PFSK-1 (cell line): ENCODE results near the gene SDK1.

Source experiments
- FOXP2 ChIP-seq: optimal IDR thresholded peaks from 2 replicates; pipeline ENCODE3; 2011; ENCODE audit warnings: borderline replicate concordance, control low read depth, inconsistent platforms; ENCODE audit not compliant: insufficient read depth; ENCODE audit errors: extremely low read length, extremely low read depth
- POLR2AphosphoS5 ChIP-seq: IDR thresholded peaks from 2 replicates; pipeline ENCODE4 v1.6.1; 2012; ENCODE audit warnings: low read depth, mild to moderate bottlenecking, control low read depth, low read length, moderate library complexity
- SIN3A ChIP-seq: IDR thresholded peaks from 2 replicates; pipeline ENCODE4 v1.6.1; 2012; ENCODE audit warnings: mild to moderate bottlenecking, low read length, moderate library complexity, borderline replicate concordance; ENCODE audit not compliant: insufficient read depth
- TAF1 ChIP-seq: IDR thresholded peaks from 2 replicates; pipeline ENCODE4 v1.6.1; 2012; ENCODE audit warnings: low read length, control low read depth, borderline replicate concordance; ENCODE audit not compliant: insufficient read depth
- TF ChIP-seq, protein P1 (sequence below), 2 experiments: IDR thresholded peaks; 2 replicates each; pipeline versions ENCODE4 v1.6.1 to v1.8.0; 2011 to 2012; ENCODE audit warnings: low read depth in 2 of 2, low read length in 2 of 2, control low read depth in 1 of 2, inconsistent platforms in 1 of 2, mild to moderate bottlenecking in 1 of 2, moderate library complexity in 1 of 2; ENCODE audit not compliant: insufficient read depth in 1 of 2

SDK1 gene

DNA sequence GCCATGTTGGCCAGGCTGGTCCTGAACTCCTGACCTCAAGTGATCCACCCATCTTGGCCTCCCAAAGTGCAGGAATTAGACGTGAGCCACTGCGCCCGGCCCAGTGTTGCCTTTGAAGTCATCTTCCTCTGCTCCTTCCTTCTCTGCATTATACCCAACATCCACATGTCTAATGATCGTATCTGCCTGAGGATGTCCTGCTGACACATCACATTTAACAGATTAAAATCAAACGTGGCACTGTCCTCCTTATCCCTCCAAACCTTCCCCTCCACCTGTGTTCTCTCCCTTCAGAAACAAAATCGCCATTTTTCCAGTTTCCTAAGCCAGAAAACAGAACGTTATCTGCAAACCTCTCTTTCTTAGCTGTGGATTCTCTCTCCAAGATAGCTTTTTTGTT, 8.4 kb upstream of the SDK1 start:
- no peak for TF ChIP-seq POLR2AphosphoS5
- TF ChIP-seq FOXP2, result no peak
- TF ChIP-seq, protein P1, sequence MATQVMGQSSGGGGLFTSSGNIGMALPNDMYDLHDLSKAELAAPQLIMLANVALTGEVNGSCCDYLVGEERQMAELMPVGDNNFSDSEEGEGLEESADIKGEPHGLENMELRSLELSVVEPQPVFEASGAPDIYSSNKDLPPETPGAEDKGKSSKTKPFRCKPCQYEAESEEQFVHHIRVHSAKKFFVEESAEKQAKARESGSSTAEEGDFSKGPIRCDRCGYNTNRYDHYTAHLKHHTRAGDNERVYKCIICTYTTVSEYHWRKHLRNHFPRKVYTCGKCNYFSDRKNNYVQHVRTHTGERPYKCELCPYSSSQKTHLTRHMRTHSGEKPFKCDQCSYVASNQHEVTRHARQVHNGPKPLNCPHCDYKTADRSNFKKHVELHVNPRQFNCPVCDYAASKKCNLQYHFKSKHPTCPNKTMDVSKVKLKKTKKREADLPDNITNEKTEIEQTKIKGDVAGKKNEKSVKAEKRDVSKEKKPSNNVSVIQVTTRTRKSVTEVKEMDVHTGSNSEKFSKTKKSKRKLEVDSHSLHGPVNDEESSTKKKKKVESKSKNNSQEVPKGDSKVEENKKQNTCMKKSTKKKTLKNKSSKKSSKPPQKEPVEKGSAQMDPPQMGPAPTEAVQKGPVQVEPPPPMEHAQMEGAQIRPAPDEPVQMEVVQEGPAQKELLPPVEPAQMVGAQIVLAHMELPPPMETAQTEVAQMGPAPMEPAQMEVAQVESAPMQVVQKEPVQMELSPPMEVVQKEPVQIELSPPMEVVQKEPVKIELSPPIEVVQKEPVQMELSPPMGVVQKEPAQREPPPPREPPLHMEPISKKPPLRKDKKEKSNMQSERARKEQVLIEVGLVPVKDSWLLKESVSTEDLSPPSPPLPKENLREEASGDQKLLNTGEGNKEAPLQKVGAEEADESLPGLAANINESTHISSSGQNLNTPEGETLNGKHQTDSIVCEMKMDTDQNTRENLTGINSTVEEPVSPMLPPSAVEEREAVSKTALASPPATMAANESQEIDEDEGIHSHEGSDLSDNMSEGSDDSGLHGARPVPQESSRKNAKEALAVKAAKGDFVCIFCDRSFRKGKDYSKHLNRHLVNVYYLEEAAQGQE (IDR thresholded peaks at IDR 0.05; ENCODE audit: insufficient read depth in 1 of 2, low read depth in 2 of 2, low read length in 2 of 2), result no peak
- TF ChIP-seq TAF1, result no peak
- no peak for TF ChIP-seq SIN3A

DNA sequence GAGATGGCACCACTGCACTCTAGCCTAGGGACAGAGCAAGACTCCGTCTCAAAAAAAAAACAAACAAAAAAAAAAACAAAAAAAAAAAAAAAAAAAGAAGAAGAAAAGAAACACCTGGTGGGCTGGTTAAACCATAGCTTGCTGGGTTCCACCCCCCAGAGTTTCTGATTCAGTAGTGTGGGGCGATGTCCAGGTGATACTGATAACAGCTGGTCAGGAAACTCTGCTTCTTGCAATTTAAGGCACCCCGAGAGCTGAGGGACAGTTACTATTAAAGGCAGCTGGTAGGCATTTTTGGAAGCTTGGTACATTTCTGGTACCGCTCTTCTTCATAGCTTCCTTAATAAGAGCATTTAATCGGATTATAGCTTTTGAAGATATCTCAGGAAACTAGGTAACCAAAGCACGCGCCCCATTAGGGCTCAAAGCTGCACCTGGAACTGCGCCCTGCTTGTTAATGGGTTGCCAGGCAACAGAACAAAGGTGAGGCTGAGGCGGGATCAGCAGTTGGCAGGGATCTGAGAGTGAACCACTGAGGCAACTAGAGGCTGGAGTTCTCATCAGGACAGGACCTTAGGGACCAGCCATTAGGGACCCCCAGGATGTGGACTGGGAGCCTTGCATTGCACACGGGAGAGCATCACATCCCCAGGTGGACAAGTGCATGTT, 6.5 kb upstream of the SDK1 start:
- TF ChIP-seq, protein P1 (IDR thresholded peaks at IDR 0.05; ENCODE audit: insufficient read depth in 1 of 2, low read depth in 2 of 2, low read length in 2 of 2), result no peak
- TF ChIP-seq TAF1 (no peak), FOXP2 (no peak), POLR2AphosphoS5 (no peak), SIN3A (no peak)

- TF ChIP-seq TAF1, result no peak
- no peak for TF ChIP-seq SIN3A
- TF ChIP-seq FOXP2, result no peak
- TF ChIP-seq POLR2AphosphoS5, result no peak
- TF ChIP-seq, protein P1 (IDR thresholded peaks at IDR 0.05; ENCODE audit: insufficient read depth in 1 of 2, low read depth in 2 of 2, low read length in 2 of 2), result no peak
Measured at GRCh38 chr7:3297105-3297819, 3.8 kb upstream of the SDK1 start.

DNA sequence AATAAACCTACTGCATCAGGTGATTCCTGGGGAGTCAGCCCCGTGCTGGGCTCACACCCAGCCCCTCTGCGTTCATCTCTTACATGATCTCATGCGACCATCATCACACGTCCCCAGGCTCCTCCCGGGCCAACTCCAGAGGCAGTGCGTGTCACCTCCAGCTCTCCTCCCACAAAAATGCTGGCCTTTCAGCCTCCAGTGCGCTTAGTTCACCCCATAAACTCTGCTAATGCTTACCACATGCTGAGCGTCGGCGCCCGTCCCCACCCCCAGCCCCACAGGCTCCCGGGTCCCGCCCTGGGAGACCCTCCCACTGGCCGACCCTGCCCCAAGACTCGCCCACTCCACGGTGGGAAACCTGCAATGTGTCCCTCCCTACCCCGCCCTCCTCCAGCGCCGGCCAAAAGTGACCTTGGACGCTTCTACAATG, 816 bp upstream of the SDK1 start:
- TF ChIP-seq TAF1, result no peak
- no peak for TF ChIP-seq SIN3A
- TF ChIP-seq, protein P1 (IDR thresholded peaks at IDR 0.05; ENCODE audit: insufficient read depth in 1 of 2, low read depth in 2 of 2, low read length in 2 of 2), result no peak
- no peak for TF ChIP-seq FOXP2
- no peak for TF ChIP-seq POLR2AphosphoS5
